ENCODE measurements around the gene RET.

DNA sequence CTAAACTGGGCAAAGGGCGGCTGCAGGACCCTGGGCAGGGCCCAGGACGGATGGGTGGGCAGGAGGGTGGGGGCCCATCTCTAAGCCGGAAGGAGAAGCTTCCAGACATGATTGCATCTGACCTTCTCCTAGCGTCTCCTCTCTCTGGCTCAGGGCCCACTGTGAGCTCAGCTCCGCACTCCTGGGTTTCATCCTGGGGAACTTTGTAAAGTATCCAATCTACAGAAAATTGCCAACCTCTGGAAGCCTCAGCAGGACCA is 8.8 kb upstream of the RET start:
- TF ChIP-seq POLR2AphosphoS5 (IDR thresholded peaks at IDR 0.05) (no peak), POLR2A (IDR thresholded peaks at IDR 0.05) (no peak), EP300 (IDR thresholded peaks at IDR 0.05) (no peak)
- TF ChIP-seq, protein P1, sequence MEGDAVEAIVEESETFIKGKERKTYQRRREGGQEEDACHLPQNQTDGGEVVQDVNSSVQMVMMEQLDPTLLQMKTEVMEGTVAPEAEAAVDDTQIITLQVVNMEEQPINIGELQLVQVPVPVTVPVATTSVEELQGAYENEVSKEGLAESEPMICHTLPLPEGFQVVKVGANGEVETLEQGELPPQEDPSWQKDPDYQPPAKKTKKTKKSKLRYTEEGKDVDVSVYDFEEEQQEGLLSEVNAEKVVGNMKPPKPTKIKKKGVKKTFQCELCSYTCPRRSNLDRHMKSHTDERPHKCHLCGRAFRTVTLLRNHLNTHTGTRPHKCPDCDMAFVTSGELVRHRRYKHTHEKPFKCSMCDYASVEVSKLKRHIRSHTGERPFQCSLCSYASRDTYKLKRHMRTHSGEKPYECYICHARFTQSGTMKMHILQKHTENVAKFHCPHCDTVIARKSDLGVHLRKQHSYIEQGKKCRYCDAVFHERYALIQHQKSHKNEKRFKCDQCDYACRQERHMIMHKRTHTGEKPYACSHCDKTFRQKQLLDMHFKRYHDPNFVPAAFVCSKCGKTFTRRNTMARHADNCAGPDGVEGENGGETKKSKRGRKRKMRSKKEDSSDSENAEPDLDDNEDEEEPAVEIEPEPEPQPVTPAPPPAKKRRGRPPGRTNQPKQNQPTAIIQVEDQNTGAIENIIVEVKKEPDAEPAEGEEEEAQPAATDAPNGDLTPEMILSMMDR (IDR thresholded peaks at IDR 0.05): no peak

Data from sigmoid colon (tissue), 4 donors.